ENCODE data around the gene ST7L.
"Not testable (repeated sequence)": the region's sequence is repeated elsewhere in the genome, so short reads cannot be mapped to it uniquely, and the experiment has no call there.

Gene ST7L

GRCh38 chr1:112487686-112488085, 131.3 kb downstream of the ST7L start:
- not testable (repeated sequence) for DNase-seq

- DNase-seq: not testable (repeated sequence)
Measured at GRCh38 chr1:112486063-112486462, 132.9 kb downstream of the ST7L start.

- DNase-seq: no peak
Measured at GRCh38 chr1:112478314-112478713, 140.6 kb downstream of the ST7L start.

- DNase-seq: no peak
Measured at GRCh38 chr1:112477550-112477949, 141.4 kb downstream of the ST7L start.
